Kidney (tissue), 14 donors: ENCODE data around the gene FAM114A2. TPM values are rescaled to one million over a fixed set of nuclear protein-coding genes. Genes with fewer than 3 reads are reported as not detected.
"Not testable (repeated sequence)": the region's sequence is repeated elsewhere in the genome, so short reads cannot be mapped to it uniquely, and the experiment has no call there.

Experiments used
- DNase-seq, 5 donors: peaks; one replicate each; pipeline ENCODE4 v3.0.0-alpha.2; 2013 to 2020
- FAIRE-seq: peaks from 2 replicates; lab custom pipeline; 2012; peaks lifted over from hg19 to GRCh38; lab: Jason Lieb, UNC
- H3K27ac ChIP-seq, 2 donors: one replicate each; pipeline ENCODE4 v1.7.0; 2013; ENCODE audit warnings: low read depth in 2 of 2, low read length in 2 of 2, inconsistent platforms in 1 of 2
- H3K27me3 ChIP-seq: one replicate; pipeline ENCODE4 v1.7.1; 2013; ENCODE audit warnings: low read length, inconsistent platforms; ENCODE audit not compliant: control insufficient read depth, insufficient read depth
- H3K36me3 ChIP-seq, 3 donors: one replicate each; pipeline versions ENCODE4 v1.7.0 to v1.7.1; 2013; ENCODE audit warnings: low read length in 3 of 3, control low read depth in 1 of 3, inconsistent platforms in 1 of 3; ENCODE audit not compliant: insufficient read depth in 3 of 3, control insufficient read depth in 2 of 3
- H3K4me1 ChIP-seq, 3 donors: one replicate each; pipeline versions ENCODE4 v1.7.0 to v1.7.1; 2013; ENCODE audit warnings: low read length in 3 of 3, inconsistent platforms in 1 of 3, low read depth in 1 of 3; ENCODE audit not compliant: control insufficient read depth in 2 of 3, insufficient read depth in 2 of 3
- H3K4me3 ChIP-seq, 3 donors: one replicate each; pipeline versions ENCODE4 v1.7.0 to v1.8.1; 2013; ENCODE audit warnings: low read length in 3 of 3, control low read depth in 1 of 3, inconsistent platforms in 1 of 3
- H3K9ac ChIP-seq, 3 donors: one replicate each; pipeline versions ENCODE4 v1.7.0 to v1.7.1; 2013; ENCODE audit warnings: low read length in 3 of 3, control low read depth in 1 of 3, inconsistent platforms in 1 of 3
- H3K9me3 ChIP-seq, 3 donors: one replicate each; pipeline versions ENCODE4 v1.7.0 to v1.7.1; 2013; ENCODE audit warnings: low read length in 3 of 3, control low read depth in 1 of 3, inconsistent platforms in 1 of 3; ENCODE audit not compliant: control insufficient read depth in 2 of 3, insufficient read depth in 1 of 3
- intact Hi-C: fragments of 100-400 bp; cut with DNase I; formaldehyde crosslinking; loops from one replicate; pipeline ENCODE4 v1.11.1; 2022
- polyA plus RNA-seq: library from polyadenylated mRNA; stranded (reverse); fragments of 350-450 nt; fragmentation: Illumina TruSeq; extraction: RNeasy Lipid Tissue Mini Kit (QIAGEN cat#74804); gene quantifications from one replicate; pipeline ENCODE4 v1.2.3, GENCODE V29; 2014; ENCODE audit warnings: low read depth, low replicate concordance; ENCODE audit not compliant: insufficient read depth
- total RNA-seq: library from RNA; stranded (reverse); fragmentation: NEBNext Ultra II Directional; extraction: Animal tissue kit (Norgen Biotek cat#: 25700); gene quantifications from one replicate; pipeline ENCODE4 v1.2.1, GENCODE V29; 2021
- TF ChIP-seq, protein P1 (sequence below): IDR thresholded peaks from 3 replicates; pipeline ENCODE4 v1.5.1; 2012; ENCODE audit warnings: mild to moderate bottlenecking, moderate library complexity, borderline replicate concordance; ENCODE audit not compliant: insufficient read depth; ENCODE audit errors: extremely low read depth
- donor health status: control.
- donor health status: control.
- donor health status: control.
- donor health status: control.
- donor health status: control.
- donor health status: DM: yes; HTN: yes; CAD: no.
- donor health status: Normal renal cell carcinoma (clear cell type).

Gene FAM114A2
- total and polyA plus RNA-seq, 2 donors from 2014 or later = 12.9 to 36.2 TPM

DNA sequence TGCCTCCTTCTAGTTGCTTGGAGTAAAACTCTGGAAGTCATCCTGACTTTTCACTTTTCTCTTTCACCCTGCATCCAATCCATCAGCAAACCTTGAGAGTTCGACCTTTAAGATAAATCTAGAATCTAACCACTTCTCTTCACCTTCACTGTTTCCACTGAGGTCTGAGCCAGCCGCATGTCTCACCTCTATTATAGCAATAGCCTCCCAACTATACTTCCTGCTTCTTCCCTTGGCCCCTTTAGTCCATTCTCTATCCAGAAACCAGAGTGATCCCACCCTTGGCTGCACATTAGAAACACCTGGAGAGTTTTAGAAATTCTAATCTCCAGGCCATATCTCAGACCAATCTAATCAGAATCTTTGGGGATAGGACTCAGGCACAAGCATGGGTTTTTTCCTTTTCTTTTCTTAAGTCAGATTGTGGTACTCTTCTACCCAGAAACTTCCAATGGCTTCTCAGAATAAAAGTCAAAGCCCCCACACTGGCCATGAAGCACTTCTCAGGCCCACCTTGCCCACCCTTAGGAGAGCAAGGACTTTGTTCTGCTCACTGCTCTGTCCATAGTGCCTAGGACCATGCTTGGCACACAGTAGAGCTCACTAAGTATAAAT lies 33.2 kb upstream of the FAM114A2 start:
- TF ChIP-seq, protein P1, sequence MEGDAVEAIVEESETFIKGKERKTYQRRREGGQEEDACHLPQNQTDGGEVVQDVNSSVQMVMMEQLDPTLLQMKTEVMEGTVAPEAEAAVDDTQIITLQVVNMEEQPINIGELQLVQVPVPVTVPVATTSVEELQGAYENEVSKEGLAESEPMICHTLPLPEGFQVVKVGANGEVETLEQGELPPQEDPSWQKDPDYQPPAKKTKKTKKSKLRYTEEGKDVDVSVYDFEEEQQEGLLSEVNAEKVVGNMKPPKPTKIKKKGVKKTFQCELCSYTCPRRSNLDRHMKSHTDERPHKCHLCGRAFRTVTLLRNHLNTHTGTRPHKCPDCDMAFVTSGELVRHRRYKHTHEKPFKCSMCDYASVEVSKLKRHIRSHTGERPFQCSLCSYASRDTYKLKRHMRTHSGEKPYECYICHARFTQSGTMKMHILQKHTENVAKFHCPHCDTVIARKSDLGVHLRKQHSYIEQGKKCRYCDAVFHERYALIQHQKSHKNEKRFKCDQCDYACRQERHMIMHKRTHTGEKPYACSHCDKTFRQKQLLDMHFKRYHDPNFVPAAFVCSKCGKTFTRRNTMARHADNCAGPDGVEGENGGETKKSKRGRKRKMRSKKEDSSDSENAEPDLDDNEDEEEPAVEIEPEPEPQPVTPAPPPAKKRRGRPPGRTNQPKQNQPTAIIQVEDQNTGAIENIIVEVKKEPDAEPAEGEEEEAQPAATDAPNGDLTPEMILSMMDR = no peak
- no peaks in the 10 kb centered on the region for H3K27me3 ChIP-seq
- no peaks in the 10 kb centered on the region for H3K36me3 ChIP-seq
- no peaks in the 10 kb centered on the region for H3K4me1 ChIP-seq
- H3K9ac ChIP-seq = peak overlapping the region in 1 of 3 donors; percentile 13
- H3K4me3 ChIP-seq = no peak overlapping the region
- FAIRE-seq = no peak
- no peak overlapping the region for H3K27ac ChIP-seq
- no peak for DNase-seq
- no peaks in the 10 kb centered on the region for H3K9me3 ChIP-seq
- intact Hi-C loops = loop anchor here (5.0 to 10.0 kb wide), 2 partner anchors 103 to 335 kb away; no protein-coding TSS in a partner anchor

DNA sequence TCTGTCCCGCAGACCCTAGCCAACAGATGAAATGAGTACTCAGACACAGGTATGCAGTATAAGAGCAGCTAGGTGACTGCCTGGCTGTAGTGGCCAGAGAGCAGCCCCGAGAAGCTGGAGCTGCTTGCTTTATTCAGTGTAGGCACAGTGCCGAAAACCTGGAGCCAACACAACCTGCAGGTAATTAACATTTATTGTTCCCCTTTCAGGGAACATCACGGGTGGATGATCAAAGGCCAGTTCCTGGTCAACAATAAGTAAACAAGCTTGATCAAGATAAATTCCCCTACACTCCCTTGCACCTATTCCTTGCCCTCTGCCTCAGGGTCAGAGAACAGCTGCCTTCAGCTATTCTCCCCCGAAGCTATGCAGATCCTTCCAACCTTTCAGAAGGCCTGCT lies 31.1 kb upstream of the FAM114A2 start:
- H3K36me3 ChIP-seq, H3K27ac ChIP-seq, DNase-seq, H3K4me3 ChIP-seq, FAIRE-seq, H3K9me3 ChIP-seq, H3K4me1 ChIP-seq, H3K27me3 ChIP-seq, H3K9ac ChIP-seq: not testable (repeated sequence)
- intact Hi-C loops = loop anchor here (5.0 to 10.0 kb wide), 2 partner anchors 105 to 337 kb away; no protein-coding TSS in a partner anchor

DNA sequence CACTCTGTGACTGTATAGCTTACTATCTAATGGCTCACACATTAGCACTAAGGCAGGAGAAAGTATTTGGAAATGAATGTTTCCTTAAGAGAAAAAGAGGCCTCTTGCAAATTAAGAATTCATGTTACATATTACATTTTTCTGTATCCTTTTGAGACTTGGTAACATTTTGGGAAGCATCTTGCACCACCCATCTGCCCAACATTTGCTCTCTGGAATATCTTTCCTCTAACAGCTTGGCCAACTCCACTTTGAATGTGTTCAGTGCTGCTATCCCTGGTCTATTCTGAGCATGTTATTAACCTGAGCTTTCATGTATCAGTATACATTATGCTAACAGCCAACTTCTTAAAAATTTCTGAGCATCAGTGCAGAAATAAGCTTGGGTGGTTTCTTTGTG lies 27.3 kb upstream of the FAM114A2 start:
- FAIRE-seq = no peak
- H3K36me3 ChIP-seq = no peaks in the 10 kb centered on the region
- intact Hi-C loops = no loop called here

DNA sequence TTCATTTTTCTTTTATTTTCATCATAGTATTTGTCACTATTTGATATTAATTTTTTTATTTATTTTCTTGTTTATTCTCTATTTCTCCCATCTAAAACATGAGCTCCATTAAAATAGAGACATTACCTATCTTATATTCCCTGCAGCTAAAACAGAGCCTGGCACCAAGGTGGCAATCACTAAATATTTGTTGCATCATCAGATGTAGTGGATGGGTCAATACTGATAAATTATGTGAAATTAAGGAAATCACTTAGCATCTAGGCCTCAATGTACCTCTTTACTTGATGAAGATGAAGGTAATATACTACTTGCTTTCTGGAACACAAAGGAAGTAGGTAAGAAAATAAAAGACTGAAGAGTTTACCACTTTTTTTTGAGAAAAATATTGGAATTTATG lies 24.7 kb upstream of the FAM114A2 start:
- peaks cover 0 to 4% (median 0%) of the 10 kb centered on the region in 3 donors for H3K4me1 ChIP-seq
- H3K27me3 ChIP-seq = no peaks in the 10 kb centered on the region
- H3K9ac ChIP-seq = no peak overlapping the region
- no peaks in the 10 kb centered on the region for H3K9me3 ChIP-seq
- no peak overlapping the region for H3K27ac ChIP-seq
- TF ChIP-seq, protein P1 = no peak
- no peak overlapping the region for H3K4me3 ChIP-seq
- no peak for DNase-seq
- no peak for FAIRE-seq
- intact Hi-C loops = no loop called here
- no peaks in the 10 kb centered on the region for H3K36me3 ChIP-seq

More for the DNA sequence above, 27.3 kb upstream of the FAM114A2 start:
- Histone ChIP-seq H3K9me3 (no peaks in the 10 kb centered on the region), H3K4me3 (no peak overlapping the region), H3K27me3 (no peaks in the 10 kb centered on the region), H3K4me1 (no peaks in the 10 kb centered on the region), H3K27ac (no peak overlapping the region), H3K9ac (no peak overlapping the region)
- TF ChIP-seq, protein P1 = no peak
- no peak for DNase-seq
